Immature natural killer cell (primary cell): Measurements from ENCODE around the gene NLRP4. TPM values are rescaled to one million over a fixed set of nuclear protein-coding genes. Genes with fewer than 3 reads are reported as not detected.

Source experiments
- DNase-seq, 3 donors: peaks; one replicate each; pipeline ENCODE4 v3.0.0; 2022; ENCODE audit warnings: mixed read lengths in 1 of 3
- H3K27ac Mint-ChIP-seq, 6 donors: one replicate each; pipeline ENCODE4 v1.8.0; 2020; ENCODE audit warnings: mixed read lengths in 6 of 6, mild to moderate bottlenecking in 5 of 6, inconsistent platforms in 4 of 6, moderate library complexity in 3 of 6
- H3K27me3 Mint-ChIP-seq, 3 donors: one replicate each; pipeline ENCODE4 v1.8.0; 2020 to 2021; ENCODE audit warnings: low read depth in 3 of 3, mild to moderate bottlenecking in 3 of 3, mixed read lengths in 3 of 3, moderate library complexity in 3 of 3, inconsistent platforms in 1 of 3
- H3K36me3 Mint-ChIP-seq, 3 donors: one replicate each; pipeline ENCODE4 v1.8.0; 2020; ENCODE audit warnings: mixed read lengths in 3 of 3, inconsistent platforms in 2 of 3, mild to moderate bottlenecking in 2 of 3
- H3K4me1 Mint-ChIP-seq, 2 donors: one replicate each; pipeline ENCODE4 v1.8.0; 2020; ENCODE audit warnings: inconsistent platforms in 2 of 2, mild to moderate bottlenecking in 2 of 2, mixed read lengths in 2 of 2, moderate library complexity in 1 of 2
- H3K4me3 Mint-ChIP-seq, 5 donors: one replicate each; pipeline ENCODE4 v1.8.0; 2020; ENCODE audit warnings: mild to moderate bottlenecking in 5 of 5, mixed read lengths in 5 of 5, inconsistent platforms in 3 of 5, moderate library complexity in 3 of 5
- H3K9me3 Mint-ChIP-seq, 6 donors: one replicate each; pipeline ENCODE4 v1.8.0; 2020; ENCODE audit warnings: mild to moderate bottlenecking in 6 of 6, mixed read lengths in 6 of 6, inconsistent platforms in 4 of 6, moderate library complexity in 3 of 6
- polyA plus RNA-seq, 3 donors: library from polyadenylated mRNA; unstranded; fragments of 300-500 nt; fragmentation: Illumina TruSeq; gene quantifications; one replicate each; pipeline ENCODE4 v1.2.3, GENCODE V29; 2021

NLRP4 gene
- polyA plus RNA-seq, 3 donors from 2014 or later = not detected

- peaks cover 2 to 15% (median 9%) of the 10 kb centered on the region in 6 donors for H3K9me3 Mint-ChIP-seq
- peaks cover 0 to 4% (median 3%) of the 10 kb centered on the region in 3 donors for H3K27me3 Mint-ChIP-seq
- no peaks in the 10 kb centered on the region for H3K4me1 Mint-ChIP-seq
- H3K36me3 Mint-ChIP-seq = no peaks in the 10 kb centered on the region
- no peak for DNase-seq
- no peak overlapping the region for H3K4me3 Mint-ChIP-seq
- no peak overlapping the region for H3K27ac Mint-ChIP-seq
These were observed 18.8 kb downstream of the NLRP4 start for GRCh38 chr19:55855160-55855559.

DNA sequence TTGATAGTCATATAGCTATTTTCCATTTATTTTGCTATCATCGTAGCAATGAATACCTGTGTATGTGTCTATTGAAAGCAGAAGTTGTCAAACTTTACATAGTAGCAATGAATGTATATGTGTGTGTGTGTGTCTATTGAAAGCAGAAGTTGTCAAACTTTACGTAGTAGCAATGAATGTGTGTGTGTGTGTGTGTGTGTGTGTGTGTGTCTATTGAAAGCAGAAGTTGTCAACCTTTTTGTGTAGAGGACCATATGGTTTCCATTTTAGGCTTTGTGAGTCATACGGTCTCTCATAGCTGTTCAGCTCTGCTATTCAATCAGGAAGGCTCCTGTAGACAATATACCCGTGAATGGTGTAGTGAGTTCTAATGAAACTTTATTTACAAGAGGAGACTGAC, 20.8 kb downstream of the NLRP4 start:
- no peak overlapping the region for H3K27ac Mint-ChIP-seq
- H3K9me3 Mint-ChIP-seq = peaks cover under 1 to 10% (median 4%) of the 10 kb centered on the region in 6 donors
- no peak overlapping the region for H3K4me3 Mint-ChIP-seq
- peaks cover 2 to 4% (median 3%) of the 10 kb centered on the region in 3 donors for H3K27me3 Mint-ChIP-seq
- no peaks in the 10 kb centered on the region for H3K36me3 Mint-ChIP-seq
- H3K4me1 Mint-ChIP-seq = no peaks in the 10 kb centered on the region
- no peak for DNase-seq

DNA sequence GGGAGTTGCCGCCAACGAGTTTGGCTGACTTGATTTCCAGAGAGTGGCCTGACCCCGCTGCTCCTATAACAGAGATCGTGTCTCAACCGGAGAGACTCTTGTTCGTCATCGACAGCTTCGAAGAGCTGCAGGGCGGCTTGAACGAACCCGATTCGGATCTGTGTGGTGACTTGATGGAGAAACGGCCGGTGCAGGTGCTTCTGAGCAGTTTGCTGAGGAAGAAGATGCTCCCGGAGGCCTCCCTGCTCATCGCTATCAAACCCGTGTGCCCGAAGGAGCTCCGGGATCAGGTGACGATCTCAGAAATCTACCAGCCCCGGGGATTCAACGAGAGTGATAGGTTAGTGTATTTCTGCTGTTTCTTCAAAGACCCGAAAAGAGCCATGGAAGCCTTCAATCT, 21.6 kb downstream of the NLRP4 start:
- Mint-ChIP-seq H3K36me3 (no peaks in the 10 kb centered on the region), H3K9me3 (peaks cover 0 to 10% (median 4%) of the 10 kb centered on the region in 6 donors), H3K27me3 (peaks cover 2 to 4% (median 3%) of the 10 kb centered on the region in 3 donors), H3K27ac (no peak overlapping the region), H3K4me3 (no peak overlapping the region), H3K4me1 (no peaks in the 10 kb centered on the region)
- no peak for DNase-seq

- H3K4me3 Mint-ChIP-seq = no peak overlapping the region
- no peaks in the 10 kb centered on the region for H3K4me1 Mint-ChIP-seq
- no peak for DNase-seq
- H3K27me3 Mint-ChIP-seq = peaks cover 2 to 4% (median 3%) of the 10 kb centered on the region in 3 donors
- H3K36me3 Mint-ChIP-seq = no peaks in the 10 kb centered on the region
- H3K9me3 Mint-ChIP-seq = peaks cover 0 to 6% (median 3%) of the 10 kb centered on the region in 6 donors
- no peak overlapping the region for H3K27ac Mint-ChIP-seq
These were observed 22.1 kb downstream of the NLRP4 start for GRCh38 chr19:55858401-55858800.

DNA sequence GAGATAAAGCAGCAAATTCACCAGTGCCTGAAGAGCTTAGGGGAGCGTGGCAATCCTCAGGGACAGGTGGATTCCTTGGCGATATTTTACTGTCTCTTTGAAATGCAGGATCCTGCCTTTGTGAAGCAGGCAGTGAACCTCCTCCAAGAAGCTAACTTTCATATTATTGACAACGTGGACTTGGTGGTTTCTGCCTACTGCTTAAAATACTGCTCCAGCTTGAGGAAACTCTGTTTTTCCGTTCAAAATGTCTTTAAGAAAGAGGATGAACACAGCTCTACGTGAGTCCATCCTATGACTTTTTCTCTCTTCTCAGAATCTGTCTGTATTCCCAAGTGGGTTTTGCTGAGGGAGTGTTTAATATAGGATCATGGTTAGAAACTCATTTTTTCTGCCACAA, 22.6 kb downstream of the NLRP4 start:
- no peak for DNase-seq
- Mint-ChIP-seq H3K36me3 (no peaks in the 10 kb centered on the region), H3K27me3 (peaks cover 2 to 4% (median 3%) of the 10 kb centered on the region in 3 donors), H3K4me3 (no peak overlapping the region), H3K4me1 (no peaks in the 10 kb centered on the region), H3K27ac (no peak overlapping the region), H3K9me3 (peaks cover 0 to 5% (median 2%) of the 10 kb centered on the region in 6 donors)

GRCh38 chr19:55866521-55866920, 30.2 kb downstream of the NLRP4 start:
- Mint-ChIP-seq H3K27ac (no peak overlapping the region), H3K9me3 (peaks cover 2 to 22% (median 8%) of the 10 kb centered on the region in 6 donors), H3K36me3 (peaks cover 0 to 3% (median 0%) of the 10 kb centered on the region in 3 donors), H3K4me1 (no peaks in the 10 kb centered on the region), H3K27me3 (peaks cover 0 to 4% (median 2%) of the 10 kb centered on the region in 3 donors), H3K4me3 (no peak overlapping the region)
- DNase-seq = no peak

DNA sequence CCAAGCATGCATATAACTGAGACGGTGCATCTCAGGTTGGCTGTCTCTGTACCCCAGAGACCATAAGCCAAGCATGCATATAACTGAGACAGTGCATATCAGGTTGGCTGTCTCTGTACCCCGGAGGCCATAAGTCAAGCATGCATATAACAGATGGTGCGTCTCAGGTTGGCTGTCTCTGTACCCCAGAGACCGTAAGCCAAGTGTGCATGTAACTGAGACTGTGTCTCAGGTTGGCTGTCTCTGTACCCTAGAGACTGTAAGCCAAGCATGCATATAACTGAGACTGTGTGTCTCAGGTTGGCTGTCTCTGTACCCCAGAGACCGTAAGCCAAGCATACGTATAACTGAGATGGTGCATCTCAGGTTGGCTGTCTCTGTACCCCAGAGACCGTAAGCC, 30.8 kb downstream of the NLRP4 start:
- Mint-ChIP-seq H3K9me3 (peaks cover 2 to 22% (median 8%) of the 10 kb centered on the region in 6 donors), H3K4me1 (no peaks in the 10 kb centered on the region), H3K27ac (no peak overlapping the region), H3K4me3 (no peak overlapping the region), H3K27me3 (peaks cover 0 to 4% (median 0%) of the 10 kb centered on the region in 3 donors), H3K36me3 (peaks cover 0 to 3% (median 0%) of the 10 kb centered on the region in 3 donors)
- no peak for DNase-seq

GRCh38 chr19:55870736-55871135, 34.4 kb downstream of the NLRP4 start:
- Mint-ChIP-seq H3K9me3 (peaks cover 2 to 17% (median 5%) of the 10 kb centered on the region in 6 donors), H3K4me1 (no peaks in the 10 kb centered on the region), H3K27ac (no peak overlapping the region), H3K36me3 (peaks cover 0 to 3% (median 0%) of the 10 kb centered on the region in 3 donors), H3K4me3 (no peak overlapping the region), H3K27me3 (peaks cover 0 to 4% (median 0%) of the 10 kb centered on the region in 3 donors)
- no peak for DNase-seq

GRCh38 chr19:55877211-55877610, 40.9 kb downstream of the NLRP4 start:
- peaks cover 0 to 4% (median 3%) of the 10 kb centered on the region in 3 donors for H3K27me3 Mint-ChIP-seq
- H3K4me3 Mint-ChIP-seq = no peak overlapping the region
- H3K9me3 Mint-ChIP-seq = peaks cover 0 to 10% (median 2%) of the 10 kb centered on the region in 6 donors
- H3K4me1 Mint-ChIP-seq = no peaks in the 10 kb centered on the region
- H3K36me3 Mint-ChIP-seq = no peaks in the 10 kb centered on the region
- no peak overlapping the region for H3K27ac Mint-ChIP-seq
- no peak for DNase-seq

- no peaks in the 10 kb centered on the region for H3K4me1 Mint-ChIP-seq
- no peaks in the 10 kb centered on the region for H3K36me3 Mint-ChIP-seq
- H3K27me3 Mint-ChIP-seq = peaks cover 2 to 12% (median 6%) of the 10 kb centered on the region in 3 donors
- H3K4me3 Mint-ChIP-seq = no peak overlapping the region
- DNase-seq = no peak
- H3K9me3 Mint-ChIP-seq = peaks cover 0 to 9% (median 3%) of the 10 kb centered on the region in 6 donors
- no peak overlapping the region for H3K27ac Mint-ChIP-seq
These were observed 46.3 kb downstream of the NLRP4 start for GRCh38 chr19:55882626-55883025.

DNA sequence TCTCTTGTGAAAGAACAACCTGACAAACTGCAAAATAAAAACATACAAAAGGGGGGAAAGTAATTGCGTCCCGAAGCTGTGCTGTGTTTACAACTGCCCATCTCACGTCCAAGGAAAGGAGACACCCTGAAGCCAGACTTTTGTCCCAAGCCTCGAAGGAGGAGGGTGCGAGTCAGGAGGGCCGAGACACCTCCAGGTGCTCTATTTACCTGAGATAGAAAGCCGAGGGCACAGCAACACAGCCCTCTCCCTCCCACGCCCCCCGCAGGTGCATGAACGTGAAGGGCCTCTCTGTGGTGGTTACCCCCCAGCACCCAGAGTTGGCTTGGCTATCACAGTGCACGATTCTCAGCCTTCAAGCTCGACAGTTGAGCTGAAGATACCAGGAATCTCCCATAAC, 62.6 kb downstream of the NLRP4 start:
- peaks cover 0 to 16% (median under 1%) of the 10 kb centered on the region in 6 donors for H3K9me3 Mint-ChIP-seq
- H3K4me3 Mint-ChIP-seq = no peak overlapping the region
- peaks cover 0 to 11% (median 2%) of the 10 kb centered on the region in 3 donors for H3K27me3 Mint-ChIP-seq
- H3K27ac Mint-ChIP-seq = no peak overlapping the region
- H3K4me1 Mint-ChIP-seq = no peaks in the 10 kb centered on the region
- no peak for DNase-seq
- no peaks in the 10 kb centered on the region for H3K36me3 Mint-ChIP-seq

GRCh38 chr19:55901369-55902079, 65.2 kb downstream of the NLRP4 start:
- H3K27me3 Mint-ChIP-seq = peaks cover 0 to 12% (median 2%) of the 10 kb centered on the region in 3 donors
- H3K4me3 Mint-ChIP-seq = no peak overlapping the region
- no peaks in the 10 kb centered on the region for H3K36me3 Mint-ChIP-seq
- DNase-seq = no peak
- H3K4me1 Mint-ChIP-seq = no peaks in the 10 kb centered on the region
- H3K9me3 Mint-ChIP-seq = peaks cover 0 to 16% (median 0%) of the 10 kb centered on the region in 6 donors
- H3K27ac Mint-ChIP-seq = no peak overlapping the region

- H3K9me3 Mint-ChIP-seq = peaks cover 0 to 13% (median 0%) of the 10 kb centered on the region in 6 donors
- H3K27ac Mint-ChIP-seq = no peak overlapping the region
- H3K27me3 Mint-ChIP-seq = peaks cover 0 to 12% (median 2%) of the 10 kb centered on the region in 3 donors
- no peaks in the 10 kb centered on the region for H3K36me3 Mint-ChIP-seq
- no peak overlapping the region for H3K4me3 Mint-ChIP-seq
- H3K4me1 Mint-ChIP-seq = no peaks in the 10 kb centered on the region
- DNase-seq = no peak
These were observed 65.9 kb downstream of the NLRP4 start for GRCh38 chr19:55902080-55902751.

GRCh38 chr19:55907286-55907685, 70.9 kb downstream of the NLRP4 start:
- no peak overlapping the region for H3K27ac Mint-ChIP-seq
- DNase-seq = no peak
- no peak overlapping the region for H3K4me3 Mint-ChIP-seq
- H3K36me3 Mint-ChIP-seq = no peaks in the 10 kb centered on the region
- peaks cover 0 to 3% (median 0%) of the 10 kb centered on the region in 6 donors for H3K9me3 Mint-ChIP-seq
- H3K4me1 Mint-ChIP-seq = no peaks in the 10 kb centered on the region
- H3K27me3 Mint-ChIP-seq = peaks cover 0 to 7% (median 2%) of the 10 kb centered on the region in 3 donors
